Right lobe of liver (tissue), 4 donors: ENCODE data around the gene ZNF862.

Experiments
- POLR2A ChIP-seq: fragments of 450-650 bp; IDR thresholded peaks from one replicate; pipeline ENCODE4 v1.6.1; 2017; ENCODE audit warnings: antibody characterized with exemption, mild to moderate bottlenecking
- TF ChIP-seq, protein P1 (sequence below), 4 donors: fragments of 200-600 bp in 3 of 4; fragments of 450-650 bp in 1 of 4; IDR thresholded peaks; one replicate each; pipeline versions ENCODE4 v1.5.1 to v1.8.0; 2016 to 2022; ENCODE audit warnings: antibody characterized with exemption in 4 of 4, mild to moderate bottlenecking in 2 of 4
- donor health status: DM: no; HTN: no; CAD: no.
- donor health status: DM: no; HTN: no; CAD: no.
- donor health status: DM: no; HTN: yes; CAD: no.

DNA sequence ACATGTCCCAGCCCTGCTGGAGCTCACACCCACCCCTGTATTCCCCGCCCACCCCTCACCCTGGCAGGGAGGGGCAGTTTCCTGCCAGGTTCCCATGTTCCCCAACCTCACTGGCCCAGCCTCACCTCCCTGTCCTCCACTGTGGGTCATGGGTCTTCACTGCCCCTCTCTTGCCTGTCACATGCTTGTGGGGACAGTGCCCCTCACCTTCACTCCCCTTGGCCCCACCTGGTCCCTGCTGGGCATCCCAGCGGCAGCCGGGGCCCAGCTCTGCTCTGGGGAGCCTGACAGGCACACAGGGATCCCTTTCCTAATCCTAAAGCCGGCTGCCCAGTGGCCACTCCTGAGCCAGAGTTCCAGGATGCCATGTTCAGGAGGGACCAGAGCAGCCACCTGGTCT is 21.4 kb upstream of the ZNF862 start:
- TF ChIP-seq POLR2A: no peak
- TF ChIP-seq, protein P1, sequence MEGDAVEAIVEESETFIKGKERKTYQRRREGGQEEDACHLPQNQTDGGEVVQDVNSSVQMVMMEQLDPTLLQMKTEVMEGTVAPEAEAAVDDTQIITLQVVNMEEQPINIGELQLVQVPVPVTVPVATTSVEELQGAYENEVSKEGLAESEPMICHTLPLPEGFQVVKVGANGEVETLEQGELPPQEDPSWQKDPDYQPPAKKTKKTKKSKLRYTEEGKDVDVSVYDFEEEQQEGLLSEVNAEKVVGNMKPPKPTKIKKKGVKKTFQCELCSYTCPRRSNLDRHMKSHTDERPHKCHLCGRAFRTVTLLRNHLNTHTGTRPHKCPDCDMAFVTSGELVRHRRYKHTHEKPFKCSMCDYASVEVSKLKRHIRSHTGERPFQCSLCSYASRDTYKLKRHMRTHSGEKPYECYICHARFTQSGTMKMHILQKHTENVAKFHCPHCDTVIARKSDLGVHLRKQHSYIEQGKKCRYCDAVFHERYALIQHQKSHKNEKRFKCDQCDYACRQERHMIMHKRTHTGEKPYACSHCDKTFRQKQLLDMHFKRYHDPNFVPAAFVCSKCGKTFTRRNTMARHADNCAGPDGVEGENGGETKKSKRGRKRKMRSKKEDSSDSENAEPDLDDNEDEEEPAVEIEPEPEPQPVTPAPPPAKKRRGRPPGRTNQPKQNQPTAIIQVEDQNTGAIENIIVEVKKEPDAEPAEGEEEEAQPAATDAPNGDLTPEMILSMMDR (IDR thresholded peaks at IDR 0.05): no peak
